ENCODE data around the gene VPS35L. TPM values are rescaled to one million over a fixed set of nuclear protein-coding genes. Genes with fewer than 3 reads are reported as not detected.
A peak's percentile ranks its signal among the peaks of the same experiment; 100 is the strongest.

Gene VPS35L
- total and polyA plus RNA-seq, 2 experiments from 2014 or later = 48.0 to 54.6 TPM

GRCh38 chr16:19749571-19750080 is 194.1 kb downstream of the VPS35L start:
- Mint-ChIP-seq H3K36me3 (ENCODE audit: low read depth) (no peaks in the 10 kb centered on the region), H3K4me1 (no peaks in the 10 kb centered on the region), H3K4me3 (no peak overlapping the region), H3K27me3 (ENCODE audit: insufficient read depth, low read depth, poor library complexity) (no peaks in the 10 kb centered on the region), H3K9me3 (no peaks in the 10 kb centered on the region), H3K27ac (peak overlapping the region; percentile 31; the same call in 1 of the 2 replicates)
- H2AFZ ChIP-seq = no peak overlapping the region
- H3F3A ChIP-seq (replicated peaks; ENCODE audit: low read depth) = no peaks in the 10 kb centered on the region
- H3K27me3 ChIP-seq (ENCODE audit: insufficient read depth) = no peaks in the 10 kb centered on the region
- no peaks in the 10 kb centered on the region for H4K20me1 ChIP-seq (replicated peaks; ENCODE audit: insufficient read depth)
- H3K36me3 ChIP-seq (ENCODE audit: insufficient read depth) = no peaks in the 10 kb centered on the region
- no peak overlapping the region for H3K27ac ChIP-seq (ENCODE audit: low read depth)
- H3K9me2 ChIP-seq (ENCODE audit: insufficient read depth) = no peaks in the 10 kb centered on the region
- no peaks in the 10 kb centered on the region; the same call in 1 of the 2 replicates for H3K4me1 ChIP-seq (ENCODE audit: insufficient read depth)
- ATAC-seq (no peak), DNase-seq (ENCODE audit: low spot score) (no peak)
- H3K4me2 ChIP-seq = no peak overlapping the region
- H3K4me3 ChIP-seq = no peak overlapping the region
- no peak for TF ChIP-seq EZH2 (IDR thresholded peaks at IDR 0.05; ENCODE audit: low read depth, unreplicated experiment)
- no peak for TF ChIP-seq EZH2phosphoT487 (IDR thresholded peaks at IDR 0.05; ENCODE audit: unreplicated experiment)
- TF ChIP-seq POLR2AphosphoS5 (IDR thresholded peaks at IDR 0.05; ENCODE audit: low read depth) = no peak
- no peak for TF ChIP-seq ZNF114 (CRISPR knock-in tag; IDR thresholded peaks at IDR 0.05)
- no peak for TF ChIP-seq NANOG (IDR thresholded peaks at IDR 0.05; ENCODE audit: borderline replicate concordance)
- no peak for TF ChIP-seq CTCF (conservative IDR thresholded peaks at IDR 0.05; ENCODE audit: low read depth in 2 of 2)
- no peaks in the 10 kb centered on the region for H3K79me2 ChIP-seq (replicated peaks; ENCODE audit: insufficient read depth)

Other genes starting within 250 kb of the VPS35L start
- 1.7 and 2.3 TPM in 2 replicates for gene TMC5, start 137.8 kb upstream of the VPS35L start, total RNA-seq (2014; rRNA removed; shearing (Covaris generic))
- 4.8 and 7.0 TPM in 2 replicates for gene TMC5, start 137.8 kb upstream of the VPS35L start, polyA plus RNA-seq (2016; fragmentation: Nextera tagmentation; extraction: Ambion mirVana)
- 60.1 and 69.3 TPM in 2 replicates for gene GDE1, start 33.6 kb upstream of the VPS35L start, total RNA-seq (2014; rRNA removed; shearing (Covaris generic))
- 30.0 and 30.8 TPM in 2 replicates for gene GDE1, start 33.6 kb upstream of the VPS35L start, polyA plus RNA-seq (2016; fragmentation: Nextera tagmentation; extraction: Ambion mirVana)
- gene CCP110, start 31.8 kb upstream of the VPS35L start, total RNA-seq (2014; rRNA removed; shearing (Covaris generic)) = 20.9 and 25.4 TPM in 2 replicates
- 8.3 and 10.7 TPM in 2 replicates for gene CCP110, start 31.8 kb upstream of the VPS35L start, polyA plus RNA-seq (2016; fragmentation: Nextera tagmentation; extraction: Ambion mirVana)
- gene KNOP1, start 162.5 kb downstream of the VPS35L start, total RNA-seq (2014; rRNA removed; shearing (Covaris generic)) = 56.1 and 57.7 TPM in 2 replicates
- gene KNOP1, start 162.5 kb downstream of the VPS35L start, polyA plus RNA-seq (2016; fragmentation: Nextera tagmentation; extraction: Ambion mirVana) = 190 and 207 TPM in 2 replicates
- 7.9 and 10.0 TPM in 2 replicates for gene IQCK, start 162.6 kb downstream of the VPS35L start, total RNA-seq (2014; rRNA removed; shearing (Covaris generic))
- 5.8 and 7.6 TPM in 2 replicates for gene IQCK, start 162.6 kb downstream of the VPS35L start, polyA plus RNA-seq (2016; fragmentation: Nextera tagmentation; extraction: Ambion mirVana)